Cerebellar cortex (tissue), 1 donor: Measurements from ENCODE around the gene MAP3K13.
"Not testable (repeated sequence)": the region's sequence is repeated elsewhere in the genome, so short reads cannot be mapped to it uniquely, and the experiment has no call there.

ENCODE experiments used
- DNase-seq: peaks from one replicate; pipeline ENCODE4 v3.0.0-alpha.2; 2015; ENCODE audit warnings: low spot score

The MAP3K13 gene

DNA sequence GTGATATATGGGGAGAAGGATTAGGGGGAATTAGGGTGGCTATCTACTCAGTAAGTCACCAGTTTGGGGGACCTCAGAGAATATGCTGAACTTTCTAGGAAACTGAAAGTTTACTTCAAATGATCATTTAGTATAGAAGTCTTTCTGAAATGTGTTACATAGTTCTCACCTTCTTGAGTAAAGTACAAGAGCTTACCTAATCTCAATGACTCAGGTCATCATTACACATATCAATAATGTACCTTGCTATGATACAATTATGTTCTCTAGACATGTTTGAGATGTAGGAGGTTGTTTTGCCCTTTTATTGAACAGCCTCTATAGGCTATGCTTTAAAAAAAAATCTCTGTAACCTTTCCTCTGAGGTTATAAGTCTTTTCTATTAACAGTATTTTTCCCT lies 85.2 kb downstream of the MAP3K13 start:
- no peak for DNase-seq

DNA sequence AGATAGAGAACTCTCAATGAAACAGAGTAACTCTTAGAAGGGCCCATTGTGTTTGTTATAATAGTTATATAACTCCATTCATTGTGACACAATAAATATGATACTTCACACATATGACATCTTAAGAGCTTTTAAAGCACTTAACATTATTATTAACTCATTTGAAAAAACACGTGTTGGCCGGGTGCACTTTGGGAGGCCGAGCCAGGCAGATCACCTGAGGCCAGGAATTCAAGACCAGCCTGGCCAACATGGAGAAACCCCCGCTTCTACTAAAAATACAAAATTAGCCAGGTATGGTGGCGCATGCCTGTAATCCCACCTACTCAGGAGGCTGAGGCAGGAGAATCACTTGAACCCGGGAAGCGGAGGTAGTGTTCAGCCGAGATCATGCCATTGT lies 88.5 kb downstream of the MAP3K13 start:
- not testable (repeated sequence) for DNase-seq

- no peak for DNase-seq
These were observed 94.4 kb downstream of the MAP3K13 start for GRCh38 chr3:185457376-185457775.

DNA sequence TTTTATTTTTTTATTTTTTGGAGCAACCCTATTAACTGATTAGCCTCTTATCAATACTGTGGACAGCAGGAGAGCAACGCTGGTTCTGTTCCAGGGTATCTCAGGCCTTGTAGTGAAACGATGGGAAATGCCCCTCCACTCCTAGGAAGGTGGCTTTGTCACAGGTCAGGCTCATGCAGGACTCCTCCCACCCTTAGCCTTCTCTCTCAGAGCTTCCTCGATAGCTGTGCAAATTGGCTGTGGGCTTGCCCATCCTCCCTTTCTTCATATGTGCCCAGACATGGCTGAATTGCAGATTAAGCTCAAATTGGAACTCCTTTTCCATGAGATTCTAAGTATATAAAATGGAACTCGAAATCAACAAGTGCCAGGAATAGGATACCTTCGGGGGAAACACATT lies 97.4 kb downstream of the MAP3K13 start:
- DNase-seq: no peak

DNA sequence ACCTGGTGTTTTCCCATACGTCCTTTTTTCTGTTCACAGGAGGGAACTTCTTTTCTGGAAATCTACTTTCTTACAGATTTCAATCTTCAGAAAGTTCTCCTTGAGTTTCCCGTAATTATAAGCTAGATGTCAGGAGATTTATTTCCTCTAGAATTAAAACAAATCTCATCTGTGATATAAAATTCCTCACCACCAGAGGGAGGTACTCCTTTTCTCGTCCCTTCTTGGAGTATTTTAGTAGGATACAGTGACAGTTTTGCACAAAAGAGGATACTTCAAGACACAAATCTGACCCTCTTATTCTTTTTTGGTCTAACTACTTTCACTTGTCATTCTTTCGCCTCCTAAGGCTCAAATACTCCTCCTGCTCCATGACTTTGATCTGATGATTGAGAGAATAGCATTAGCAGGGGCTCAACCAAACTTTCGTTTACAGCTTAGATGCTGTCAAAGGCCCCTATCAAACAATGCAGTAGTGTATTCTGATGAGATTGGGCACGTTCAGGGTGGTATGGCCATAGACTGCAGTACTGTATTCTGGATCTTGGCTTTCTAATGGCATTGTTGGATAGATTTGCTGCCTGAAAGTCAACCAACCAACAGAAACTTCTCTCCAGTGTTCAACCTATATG lies 97.9 kb downstream of the MAP3K13 start:
- DNase-seq: no peak

DNA sequence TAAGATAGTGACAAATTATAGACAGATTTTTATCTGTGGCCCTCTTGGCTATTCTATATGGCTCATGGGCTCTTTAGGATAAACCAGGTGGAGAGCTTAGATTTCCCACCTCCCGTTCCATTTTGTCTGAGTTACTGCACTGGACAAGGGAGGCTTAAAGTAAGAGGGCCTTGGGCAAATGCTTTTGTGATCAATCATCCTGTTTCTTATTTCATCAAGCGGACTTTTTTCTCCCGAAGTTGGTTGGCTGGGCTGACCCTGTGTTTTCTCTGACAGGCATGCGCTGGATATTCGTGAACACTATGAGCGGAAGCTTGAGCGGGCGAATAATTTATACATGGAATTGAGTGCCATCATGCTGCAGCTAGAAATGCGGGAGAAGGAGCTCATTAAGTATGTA lies 102.5 kb downstream of the MAP3K13 start:
- DNase-seq: no peak

DNA sequence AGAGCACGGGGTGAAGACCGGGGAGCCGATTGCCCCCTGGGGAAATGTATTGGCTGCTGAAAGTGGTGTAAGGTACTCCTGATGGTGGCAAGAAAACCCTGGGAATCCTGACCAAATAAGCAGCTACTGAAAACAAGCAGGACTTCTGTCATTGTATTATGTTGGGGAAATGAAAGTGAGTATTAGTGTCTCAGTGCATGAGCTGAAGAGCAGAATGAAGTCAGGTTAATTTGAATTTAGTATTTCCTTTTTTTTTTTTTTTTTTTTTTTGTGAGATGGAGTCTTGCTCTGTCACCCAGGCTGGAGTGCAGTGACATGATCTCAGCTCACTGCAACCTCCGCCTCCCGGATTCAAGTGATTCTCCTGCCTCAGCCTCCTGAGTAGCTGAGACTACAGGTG lies 103.2 kb downstream of the MAP3K13 start:
- DNase-seq: not testable (repeated sequence)

- no peak for DNase-seq
These were observed 106.6 kb downstream of the MAP3K13 start for GRCh38 chr3:185469542-185469941.

DNA sequence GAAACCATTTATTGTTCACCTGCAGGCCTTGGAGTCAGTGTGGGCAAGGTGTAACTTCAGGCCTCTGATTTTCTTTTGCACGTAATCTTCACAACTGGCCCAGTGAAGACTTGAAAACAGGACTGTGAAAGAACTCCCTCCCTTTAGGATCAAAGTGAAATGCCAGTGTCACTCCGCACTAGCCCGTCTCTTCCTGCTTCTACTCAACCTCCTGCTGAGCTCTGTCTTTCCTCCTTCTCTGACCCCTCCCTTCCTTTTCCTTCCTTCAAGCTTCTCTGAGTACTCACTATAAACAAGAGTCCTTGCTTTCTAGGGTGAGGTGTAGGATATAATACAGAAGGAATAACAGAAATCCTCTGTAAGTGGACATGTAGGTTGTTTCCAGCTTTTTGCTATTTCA lies 107.4 kb downstream of the MAP3K13 start:
- no peak for DNase-seq

- DNase-seq: peak; percentile 34
These were observed 110.4 kb downstream of the MAP3K13 start for GRCh38 chr3:185473290-185473815.

- DNase-seq: not testable (repeated sequence)
These were observed 112.0 kb downstream of the MAP3K13 start for GRCh38 chr3:185474922-185475321.

DNA sequence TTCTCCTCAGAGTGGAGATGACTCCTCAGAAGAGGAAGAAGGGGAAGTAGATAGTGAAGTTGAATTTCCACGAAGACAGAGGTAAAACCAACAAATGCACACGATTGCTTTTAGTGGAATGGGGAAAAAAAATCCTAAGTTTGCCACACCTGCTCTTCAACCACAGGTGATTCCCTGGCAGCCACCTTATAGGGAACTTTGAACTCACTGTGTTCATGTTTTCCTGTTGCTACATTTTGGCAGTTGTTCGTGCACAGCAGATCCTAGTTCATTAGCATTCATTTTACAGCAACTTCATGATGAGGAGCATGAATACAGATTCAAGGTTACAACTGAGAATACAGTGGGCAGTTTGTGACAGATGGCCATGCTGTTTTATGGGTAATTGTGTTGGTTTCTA lies 114.4 kb downstream of the MAP3K13 start:
- DNase-seq: no peak

- DNase-seq: no peak
These were observed 116.5 kb downstream of the MAP3K13 start for GRCh38 chr3:185479373-185479945.

GRCh38 chr3:185484296-185484695 lies 121.4 kb downstream of the MAP3K13 start:
- no peak for DNase-seq

DNA sequence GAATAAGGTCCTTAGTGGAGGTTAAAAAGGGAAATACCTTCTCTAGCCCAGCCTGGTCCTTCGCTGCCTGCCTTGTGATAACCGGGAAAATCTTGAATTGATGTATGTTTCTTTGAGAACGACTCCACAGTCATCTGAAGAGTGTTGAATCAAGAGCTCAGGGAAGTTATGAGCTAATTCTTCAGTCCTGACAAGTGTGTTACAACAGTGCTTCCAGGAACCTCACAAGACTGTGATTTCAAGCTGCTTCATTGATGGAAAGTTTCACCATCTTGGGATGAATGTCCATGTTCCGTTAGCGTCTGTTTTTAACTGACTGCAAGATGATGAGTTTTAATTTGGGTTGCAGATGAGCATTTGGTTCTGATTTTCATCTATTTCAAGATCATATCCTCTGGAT lies 123.5 kb downstream of the MAP3K13 start:
- DNase-seq: no peak

GRCh38 chr3:185488465-185488864 lies 125.5 kb downstream of the MAP3K13 start:
- peak; percentile 87 for DNase-seq

DNA sequence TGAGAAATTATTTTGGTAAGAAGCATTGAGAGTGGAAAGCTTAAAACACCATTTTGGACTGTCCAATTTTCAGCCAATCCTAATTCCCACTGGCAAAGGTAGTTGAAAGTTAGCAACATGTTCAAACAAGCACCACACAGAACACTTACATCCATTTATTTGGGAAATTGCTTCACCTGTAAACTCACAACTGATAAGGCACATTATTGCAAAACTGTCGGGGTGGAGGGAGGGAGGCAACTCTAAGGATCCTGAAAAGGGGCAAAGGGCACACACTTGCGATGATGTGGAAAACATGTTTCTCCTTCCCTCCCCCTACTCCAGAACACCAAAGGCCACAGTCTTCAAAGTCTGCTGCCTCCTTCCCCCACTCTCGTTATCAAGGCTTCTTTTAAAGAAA lies 126.5 kb downstream of the MAP3K13 start:
- no peak for DNase-seq

GRCh38 chr3:185490241-185490640 lies 127.3 kb downstream of the MAP3K13 start:
- DNase-seq: no peak

GRCh38 chr3:185498503-185499396 lies 135.8 kb downstream of the MAP3K13 start, which contains the start of gene TMEM41A:
Gene TMEM41A (minus strand): TSS chr3:185499035. CDS start chr3:185498961, 74 bp downstream.
- peak; percentile 86 for DNase-seq

GRCh38 chr3:185502987-185503386 lies 140.1 kb downstream of the MAP3K13 start:
- DNase-seq: no peak

- DNase-seq: no peak
These were observed 140.6 kb downstream of the MAP3K13 start for GRCh38 chr3:185503521-185503920.

DNA sequence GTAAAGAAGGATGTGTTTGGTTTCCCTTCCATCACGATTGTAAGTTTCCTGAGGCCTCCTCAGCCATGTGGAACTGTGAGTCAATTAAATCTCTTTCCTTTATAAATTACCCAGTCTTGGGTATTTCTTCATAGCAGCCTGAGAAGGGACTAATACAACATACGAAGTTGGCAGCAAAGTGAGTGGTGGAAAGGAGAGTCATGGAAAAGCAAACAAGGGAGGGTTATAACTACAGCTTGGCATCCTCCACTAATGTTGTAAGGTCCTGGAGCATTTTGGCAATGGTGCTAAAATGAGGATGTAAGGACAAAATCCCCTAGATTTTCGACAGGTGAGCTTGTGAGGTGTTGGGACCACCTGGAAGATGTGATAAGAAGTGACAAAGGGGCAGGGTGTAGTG lies 141.7 kb downstream of the MAP3K13 start:
- no peak for DNase-seq

DNA sequence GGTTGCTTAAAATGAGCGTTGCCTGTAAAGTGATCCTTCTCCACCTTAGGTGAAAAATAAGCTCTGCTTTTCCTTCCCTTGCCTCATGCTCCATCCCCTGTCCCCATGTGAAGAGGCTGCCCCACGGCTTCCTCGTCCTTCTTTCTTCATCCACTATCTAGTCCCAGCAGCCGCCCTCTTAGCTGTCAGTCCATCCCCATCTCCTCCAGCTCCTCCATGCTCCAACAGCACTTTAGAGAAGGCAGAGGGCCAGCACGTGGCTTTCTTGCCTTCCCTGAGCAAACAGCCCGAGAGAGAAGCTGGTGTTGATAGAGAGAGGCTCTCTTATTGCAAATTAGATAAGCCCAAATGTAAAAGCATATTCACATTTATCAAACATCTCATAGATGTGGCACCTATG lies 144.9 kb downstream of the MAP3K13 start:
- DNase-seq: no peak
